ENCODE data around the gene NES. TPM values are rescaled to one million over a fixed set of nuclear protein-coding genes. Genes with fewer than 3 reads are reported as not detected.

NES gene
- total RNA-seq, 1 experiment from 2014 or later, result 168 TPM

DNA sequence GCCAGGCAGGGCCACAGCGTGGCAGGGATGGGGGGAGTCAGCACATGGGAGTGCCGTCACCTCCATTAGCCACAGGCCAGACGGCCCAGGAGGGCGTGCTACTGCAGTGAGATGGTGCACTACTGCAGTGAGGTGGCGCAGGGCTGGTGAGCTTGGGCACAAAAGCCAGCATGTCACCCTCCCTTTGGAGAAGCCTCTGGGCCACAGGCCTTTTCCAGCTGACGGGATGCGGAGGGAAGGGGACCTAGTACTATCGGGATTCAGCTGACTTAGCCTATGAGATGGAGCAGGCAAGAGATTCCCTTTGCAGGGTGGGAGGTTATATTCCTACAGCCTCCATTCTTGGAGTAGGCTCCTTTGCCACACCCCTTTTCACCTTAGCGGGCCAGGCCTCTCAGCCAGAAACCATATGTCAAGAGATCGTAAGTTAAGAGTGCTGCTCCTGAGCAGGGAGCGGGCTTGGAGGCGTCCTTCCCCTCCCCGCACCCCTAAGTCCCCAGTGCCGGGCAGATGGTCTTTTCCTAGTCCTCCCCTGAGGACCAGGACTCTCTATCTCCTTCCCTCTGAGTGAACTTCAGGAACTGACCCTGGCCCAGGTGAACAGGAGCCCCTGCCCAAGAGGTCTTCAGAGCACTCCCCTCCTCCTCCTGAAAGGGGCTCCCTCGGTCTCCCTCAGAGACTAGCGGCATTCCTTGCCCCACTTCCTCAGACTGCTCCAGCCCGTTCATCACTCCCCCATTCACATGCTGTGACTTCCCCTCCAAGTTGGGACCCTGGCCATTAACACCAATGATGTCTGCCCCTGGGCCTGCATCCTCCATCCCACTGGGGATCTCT lies 8.2 kb downstream of the NES start:
- no peaks in the 10 kb centered on the region for H3K79me2 ChIP-seq (ENCODE audit: insufficient read depth, low read length)
- no peak overlapping the region for H3K4ac ChIP-seq (ENCODE audit: low read depth, low read length)
- H3K36me3 Mint-ChIP-seq (ENCODE audit: insufficient read depth in 1 of 3, low read depth in 3 of 3), result peaks cover 26 to 32% (median 29%) of the 10 kb centered on the region in 3 experiments
- peaks cover 5% of the 10 kb centered on the region; the same call in 1 of the 2 replicates for H3K27me3 Mint-ChIP-seq (ENCODE audit: low read depth)
- H3K27me3 ChIP-seq (ENCODE audit: insufficient read depth, low read length), result no peaks in the 10 kb centered on the region
- no peaks in the 10 kb centered on the region for H4K20me1 ChIP-seq (ENCODE audit: control insufficient read depth, insufficient read depth, insufficient read length)
- no peak overlapping the region for H4K8ac ChIP-seq (replicated peaks; ENCODE audit: insufficient read length, low read depth, low read length)
- no peak overlapping the region for H3K27ac ChIP-seq (ENCODE audit: insufficient read length, low read depth, low read length)
- no peaks in the 10 kb centered on the region for H3K9me3 ChIP-seq (ENCODE audit: control insufficient read depth, low read depth, low read length)
- no peak overlapping the region for H2AFZ ChIP-seq (ENCODE audit: low read length)
- H3K79me1 ChIP-seq (ENCODE audit: insufficient read depth, low read depth, low read length, poor library complexity, severe bottlenecking), result peaks cover 8% of the 10 kb centered on the region
- no peak overlapping the region for H3T11ph ChIP-seq (ENCODE audit: low read length)
- H3K14ac ChIP-seq (ENCODE audit: insufficient read depth, low read length), result no peak overlapping the region
- H3K56ac ChIP-seq (ENCODE audit: insufficient read length, low read depth, low read length), result no peak overlapping the region
- no peak overlapping the region for H3K23ac ChIP-seq (ENCODE audit: insufficient read length, low read depth, low read length)
- TF ChIP-seq, protein P1, sequence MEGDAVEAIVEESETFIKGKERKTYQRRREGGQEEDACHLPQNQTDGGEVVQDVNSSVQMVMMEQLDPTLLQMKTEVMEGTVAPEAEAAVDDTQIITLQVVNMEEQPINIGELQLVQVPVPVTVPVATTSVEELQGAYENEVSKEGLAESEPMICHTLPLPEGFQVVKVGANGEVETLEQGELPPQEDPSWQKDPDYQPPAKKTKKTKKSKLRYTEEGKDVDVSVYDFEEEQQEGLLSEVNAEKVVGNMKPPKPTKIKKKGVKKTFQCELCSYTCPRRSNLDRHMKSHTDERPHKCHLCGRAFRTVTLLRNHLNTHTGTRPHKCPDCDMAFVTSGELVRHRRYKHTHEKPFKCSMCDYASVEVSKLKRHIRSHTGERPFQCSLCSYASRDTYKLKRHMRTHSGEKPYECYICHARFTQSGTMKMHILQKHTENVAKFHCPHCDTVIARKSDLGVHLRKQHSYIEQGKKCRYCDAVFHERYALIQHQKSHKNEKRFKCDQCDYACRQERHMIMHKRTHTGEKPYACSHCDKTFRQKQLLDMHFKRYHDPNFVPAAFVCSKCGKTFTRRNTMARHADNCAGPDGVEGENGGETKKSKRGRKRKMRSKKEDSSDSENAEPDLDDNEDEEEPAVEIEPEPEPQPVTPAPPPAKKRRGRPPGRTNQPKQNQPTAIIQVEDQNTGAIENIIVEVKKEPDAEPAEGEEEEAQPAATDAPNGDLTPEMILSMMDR (conservative IDR thresholded peaks at IDR 0.05), result no peak
- H3K18ac ChIP-seq (ENCODE audit: insufficient read length, low read depth, low read length), result no peak overlapping the region
- H3K4me2 ChIP-seq (ENCODE audit: insufficient read depth, insufficient read length, low read length), result no peak overlapping the region
- H3K23me2 ChIP-seq (ENCODE audit: insufficient read length, low read depth, low read length, poor library complexity, severe bottlenecking), result no peaks in the 10 kb centered on the region
- peaks cover 83 to 95% of the 10 kb centered on the region in 2 experiments for H3K4me1 Mint-ChIP-seq
- no peak overlapping the region for H4K91ac ChIP-seq (ENCODE audit: insufficient read length, low read depth, low read length)
- DNase-seq, result peak; percentile 81
- H2BK15ac ChIP-seq (ENCODE audit: low read depth, low read length), result no peak overlapping the region
- no peak overlapping the region for H2BK120ac ChIP-seq (ENCODE audit: low read depth, low read length, poor library complexity, severe bottlenecking)
- H2AK5ac ChIP-seq (ENCODE audit: insufficient read length, low read length), result no peak overlapping the region
- H2BK20ac ChIP-seq (ENCODE audit: low read depth, low read length, poor library complexity, severe bottlenecking), result no peak overlapping the region
- H2BK12ac ChIP-seq (ENCODE audit: insufficient read length, low read depth, low read length), result no peak overlapping the region
- H3K27ac Mint-ChIP-seq, result peak overlapping the region; percentile 79 to 93 (median 85)
- H4K5ac ChIP-seq (ENCODE audit: insufficient read length, low read depth, low read length), result no peak overlapping the region
- WGBS (ENCODE audit: extremely low coverage, insufficient read length, low lambda C conversion rate), result no CpG with 5 or more reads among the region's 17 CpGs
- no peak overlapping the region for H2BK5ac ChIP-seq (ENCODE audit: insufficient read length, low read length)
- peaks cover 26% of the 10 kb centered on the region; the same call in 1 of the 2 replicates for H3K4me1 ChIP-seq (ENCODE audit: insufficient read depth, low read length)
- H3K4me3 Mint-ChIP-seq, result peak overlapping the region in 1 of 2 experiments; percentile 43; a peak in 2 of 5 replicates
- peaks cover 2 to 3% of the 10 kb centered on the region in 2 experiments; a peak in 3 of 5 replicates for H3K9me3 Mint-ChIP-seq
- no peak overlapping the region for H3K9ac ChIP-seq (ENCODE audit: extremely low read depth, insufficient read length, low read length)

Measured in H9 (cell line).